PFSK-1 (cell line): ENCODE results near the gene CROCC2.

Source experiments
- POLR2AphosphoS5 ChIP-seq: IDR thresholded peaks from 2 replicates; pipeline ENCODE4 v1.6.1; 2012; ENCODE audit warnings: low read depth, mild to moderate bottlenecking, control low read depth, low read length, moderate library complexity
- SIN3A ChIP-seq: IDR thresholded peaks from 2 replicates; pipeline ENCODE4 v1.6.1; 2012; ENCODE audit warnings: mild to moderate bottlenecking, low read length, moderate library complexity, borderline replicate concordance; ENCODE audit not compliant: insufficient read depth

DNA sequence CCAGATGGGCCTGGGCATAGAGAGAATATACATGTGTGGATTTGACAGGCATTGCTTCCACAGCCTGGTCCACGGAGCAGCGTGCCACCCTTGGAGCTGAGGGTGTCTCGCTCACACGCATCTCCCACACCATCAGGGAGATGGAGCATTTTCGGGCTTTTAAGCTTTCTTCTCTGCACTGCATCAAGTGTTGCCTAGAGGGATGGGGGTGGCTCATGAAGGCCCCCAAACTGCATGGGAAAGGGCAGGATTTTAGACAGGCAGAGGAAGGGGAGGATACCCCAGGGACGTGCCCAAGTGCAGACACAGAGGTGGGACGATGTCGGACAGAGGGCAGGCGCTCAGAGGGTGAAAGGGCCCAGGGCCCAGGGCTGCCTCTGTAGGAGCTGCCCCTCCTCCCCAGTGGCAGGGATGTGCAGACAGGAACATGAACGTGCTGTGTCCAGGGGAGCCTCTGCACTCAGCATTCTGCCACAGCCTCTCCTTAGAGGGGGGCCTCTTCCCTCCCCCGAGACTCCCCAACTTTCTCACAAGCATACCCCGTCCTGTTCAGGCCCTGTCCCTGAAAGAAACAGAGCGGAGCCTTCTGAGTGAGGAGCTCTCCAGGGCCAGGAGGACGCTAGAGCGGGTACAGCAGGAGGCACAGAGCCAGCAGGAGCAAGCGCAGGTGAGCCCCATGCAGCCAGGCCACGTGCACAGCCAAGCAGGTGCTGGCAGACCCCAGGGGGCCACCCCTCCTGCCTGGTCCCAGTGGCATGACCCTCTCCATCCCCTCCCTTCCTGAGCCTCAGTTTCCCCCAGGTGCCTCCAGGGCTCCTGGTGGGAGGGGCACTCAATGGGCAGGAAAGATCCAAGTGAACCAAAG is 49.4 kb downstream of the CROCC2 start:
- TF ChIP-seq POLR2AphosphoS5 (no peak), SIN3A (no peak)
